GM12891 (cell line): ENCODE data around the gene AKR7A2.

ENCODE experiments used
- POLR2A ChIP-seq: IDR thresholded peaks from 2 replicates; pipeline ENCODE4 v1.6.1; 2011; ENCODE audit warnings: low read depth, low read length, control low read depth
- POLR2AphosphoS5 ChIP-seq: IDR thresholded peaks from 2 replicates; pipeline ENCODE4 v1.6.1; 2011; ENCODE audit warnings: low read depth, low read length, control low read depth
- SPI1 ChIP-seq: IDR thresholded peaks from 2 replicates; pipeline ENCODE4 v1.6.1; 2011; ENCODE audit warnings: low read depth, low read length, control low read depth
- TAF1 ChIP-seq: IDR thresholded peaks from 2 replicates; pipeline ENCODE4 v1.6.1; 2011; ENCODE audit warnings: low read depth, low read length, control low read depth

- TF ChIP-seq POLR2AphosphoS5: no peak
- TF ChIP-seq POLR2A: no peak
- no peak for TF ChIP-seq TAF1
- no peak for TF ChIP-seq SPI1
Measured at GRCh38 chr1:19329188-19329587, 17.2 kb upstream of the AKR7A2 start.
